ENCODE measurements around the gene POU2AF2.

DNA sequence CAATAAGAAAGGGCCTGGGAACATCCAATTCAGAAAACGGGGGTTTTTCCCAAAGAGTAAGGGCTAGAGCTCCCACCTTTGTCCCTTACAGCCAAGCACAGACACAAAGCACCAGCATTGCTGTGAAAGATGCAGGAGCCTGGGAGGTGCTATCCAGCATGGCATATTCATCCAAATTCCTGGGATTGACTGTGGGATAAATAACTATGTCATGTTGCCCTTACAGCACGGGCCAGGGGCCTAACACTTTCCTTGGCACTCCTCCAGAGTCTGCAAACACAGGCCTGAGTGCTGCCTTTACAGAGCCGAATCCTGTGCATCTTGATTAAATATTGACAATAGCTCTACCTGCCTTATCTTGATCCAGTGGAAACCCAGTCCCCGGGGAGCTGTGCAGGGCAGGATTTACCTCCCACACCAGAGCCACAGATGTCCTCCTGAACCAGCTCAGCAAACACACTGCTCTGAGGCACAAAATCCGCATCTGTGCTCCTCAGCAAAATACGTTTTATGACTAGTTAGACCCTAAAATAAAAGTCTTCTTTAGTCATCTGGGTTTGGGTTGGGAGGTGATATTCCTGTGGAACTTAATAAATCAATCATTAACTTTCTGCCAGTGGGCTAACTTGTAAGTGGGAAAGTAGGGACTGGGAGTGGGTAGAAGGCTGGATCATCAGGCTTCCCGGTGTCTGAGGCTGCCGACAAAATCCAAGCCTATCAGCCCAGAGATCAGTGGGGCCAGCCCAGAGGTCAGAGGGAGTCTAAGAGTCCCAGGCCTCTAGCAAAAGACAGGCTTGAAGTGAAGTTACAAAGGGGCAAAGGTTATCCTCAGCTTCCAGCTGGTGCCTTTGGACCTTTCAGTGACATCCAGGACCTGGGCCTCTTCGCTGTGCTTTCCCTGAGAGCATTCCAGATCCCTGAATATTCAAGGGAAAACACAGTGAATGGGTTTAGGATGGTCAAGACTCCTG lies 89.3 kb downstream of the POU2AF2 start:
- TF ChIP-seq, protein P1, sequence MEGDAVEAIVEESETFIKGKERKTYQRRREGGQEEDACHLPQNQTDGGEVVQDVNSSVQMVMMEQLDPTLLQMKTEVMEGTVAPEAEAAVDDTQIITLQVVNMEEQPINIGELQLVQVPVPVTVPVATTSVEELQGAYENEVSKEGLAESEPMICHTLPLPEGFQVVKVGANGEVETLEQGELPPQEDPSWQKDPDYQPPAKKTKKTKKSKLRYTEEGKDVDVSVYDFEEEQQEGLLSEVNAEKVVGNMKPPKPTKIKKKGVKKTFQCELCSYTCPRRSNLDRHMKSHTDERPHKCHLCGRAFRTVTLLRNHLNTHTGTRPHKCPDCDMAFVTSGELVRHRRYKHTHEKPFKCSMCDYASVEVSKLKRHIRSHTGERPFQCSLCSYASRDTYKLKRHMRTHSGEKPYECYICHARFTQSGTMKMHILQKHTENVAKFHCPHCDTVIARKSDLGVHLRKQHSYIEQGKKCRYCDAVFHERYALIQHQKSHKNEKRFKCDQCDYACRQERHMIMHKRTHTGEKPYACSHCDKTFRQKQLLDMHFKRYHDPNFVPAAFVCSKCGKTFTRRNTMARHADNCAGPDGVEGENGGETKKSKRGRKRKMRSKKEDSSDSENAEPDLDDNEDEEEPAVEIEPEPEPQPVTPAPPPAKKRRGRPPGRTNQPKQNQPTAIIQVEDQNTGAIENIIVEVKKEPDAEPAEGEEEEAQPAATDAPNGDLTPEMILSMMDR (IDR thresholded peaks at IDR 0.05; ENCODE audit: low read depth, low read length, missing input control), result no peak
- TF ChIP-seq JUND (IDR thresholded peaks at IDR 0.05), result peak; percentile 31 to 62
- peak; percentile 56 to 63 for TF ChIP-seq RAD21 (IDR thresholded peaks at IDR 0.05)
- peak in 1 of 2 donors; percentile 48 for TF ChIP-seq GABPA (IDR thresholded peaks at IDR 0.05 in 1 of 2, conservative IDR thresholded peaks at IDR 0.05 in 1 of 2)
- TF ChIP-seq, protein P2, sequence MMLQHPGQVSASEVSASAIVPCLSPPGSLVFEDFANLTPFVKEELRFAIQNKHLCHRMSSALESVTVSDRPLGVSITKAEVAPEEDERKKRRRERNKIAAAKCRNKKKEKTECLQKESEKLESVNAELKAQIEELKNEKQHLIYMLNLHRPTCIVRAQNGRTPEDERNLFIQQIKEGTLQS (IDR thresholded peaks at IDR 0.05), result no peak
- TF ChIP-seq FOXA1 (IDR thresholded peaks at IDR 0.05), result peak; percentile 95
- TF ChIP-seq, protein P3, sequence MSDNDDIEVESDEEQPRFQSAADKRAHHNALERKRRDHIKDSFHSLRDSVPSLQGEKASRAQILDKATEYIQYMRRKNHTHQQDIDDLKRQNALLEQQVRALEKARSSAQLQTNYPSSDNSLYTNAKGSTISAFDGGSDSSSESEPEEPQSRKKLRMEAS (IDR thresholded peaks at IDR 0.05), result peak; percentile 97
- peak in 1 of 2 donors; percentile 70 for TF ChIP-seq EGR1 (IDR thresholded peaks at IDR 0.05; ENCODE audit: low read depth in 2 of 2)
- TF ChIP-seq, protein P4, sequence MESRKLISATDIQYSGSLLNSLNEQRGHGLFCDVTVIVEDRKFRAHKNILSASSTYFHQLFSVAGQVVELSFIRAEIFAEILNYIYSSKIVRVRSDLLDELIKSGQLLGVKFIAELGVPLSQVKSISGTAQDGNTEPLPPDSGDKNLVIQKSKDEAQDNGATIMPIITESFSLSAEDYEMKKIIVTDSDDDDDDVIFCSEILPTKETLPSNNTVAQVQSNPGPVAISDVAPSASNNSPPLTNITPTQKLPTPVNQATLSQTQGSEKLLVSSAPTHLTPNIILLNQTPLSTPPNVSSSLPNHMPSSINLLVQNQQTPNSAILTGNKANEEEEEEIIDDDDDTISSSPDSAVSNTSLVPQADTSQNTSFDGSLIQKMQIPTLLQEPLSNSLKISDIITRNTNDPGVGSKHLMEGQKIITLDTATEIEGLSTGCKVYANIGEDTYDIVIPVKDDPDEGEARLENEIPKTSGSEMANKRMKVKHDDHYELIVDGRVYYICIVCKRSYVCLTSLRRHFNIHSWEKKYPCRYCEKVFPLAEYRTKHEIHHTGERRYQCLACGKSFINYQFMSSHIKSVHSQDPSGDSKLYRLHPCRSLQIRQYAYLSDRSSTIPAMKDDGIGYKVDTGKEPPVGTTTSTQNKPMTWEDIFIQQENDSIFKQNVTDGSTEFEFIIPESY (IDR thresholded peaks at IDR 0.05), result peak; percentile 76
- TF ChIP-seq TAF1 (conservative IDR thresholded peaks at IDR 0.05), result peak; percentile 34
- peak; percentile 80 for TF ChIP-seq YY1 (IDR thresholded peaks at IDR 0.05)
- TF ChIP-seq, protein P5, sequence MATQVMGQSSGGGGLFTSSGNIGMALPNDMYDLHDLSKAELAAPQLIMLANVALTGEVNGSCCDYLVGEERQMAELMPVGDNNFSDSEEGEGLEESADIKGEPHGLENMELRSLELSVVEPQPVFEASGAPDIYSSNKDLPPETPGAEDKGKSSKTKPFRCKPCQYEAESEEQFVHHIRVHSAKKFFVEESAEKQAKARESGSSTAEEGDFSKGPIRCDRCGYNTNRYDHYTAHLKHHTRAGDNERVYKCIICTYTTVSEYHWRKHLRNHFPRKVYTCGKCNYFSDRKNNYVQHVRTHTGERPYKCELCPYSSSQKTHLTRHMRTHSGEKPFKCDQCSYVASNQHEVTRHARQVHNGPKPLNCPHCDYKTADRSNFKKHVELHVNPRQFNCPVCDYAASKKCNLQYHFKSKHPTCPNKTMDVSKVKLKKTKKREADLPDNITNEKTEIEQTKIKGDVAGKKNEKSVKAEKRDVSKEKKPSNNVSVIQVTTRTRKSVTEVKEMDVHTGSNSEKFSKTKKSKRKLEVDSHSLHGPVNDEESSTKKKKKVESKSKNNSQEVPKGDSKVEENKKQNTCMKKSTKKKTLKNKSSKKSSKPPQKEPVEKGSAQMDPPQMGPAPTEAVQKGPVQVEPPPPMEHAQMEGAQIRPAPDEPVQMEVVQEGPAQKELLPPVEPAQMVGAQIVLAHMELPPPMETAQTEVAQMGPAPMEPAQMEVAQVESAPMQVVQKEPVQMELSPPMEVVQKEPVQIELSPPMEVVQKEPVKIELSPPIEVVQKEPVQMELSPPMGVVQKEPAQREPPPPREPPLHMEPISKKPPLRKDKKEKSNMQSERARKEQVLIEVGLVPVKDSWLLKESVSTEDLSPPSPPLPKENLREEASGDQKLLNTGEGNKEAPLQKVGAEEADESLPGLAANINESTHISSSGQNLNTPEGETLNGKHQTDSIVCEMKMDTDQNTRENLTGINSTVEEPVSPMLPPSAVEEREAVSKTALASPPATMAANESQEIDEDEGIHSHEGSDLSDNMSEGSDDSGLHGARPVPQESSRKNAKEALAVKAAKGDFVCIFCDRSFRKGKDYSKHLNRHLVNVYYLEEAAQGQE (IDR thresholded peaks at IDR 0.05), result peak; percentile 53
- TF ChIP-seq RXRA (IDR thresholded peaks at IDR 0.05), result peak; percentile 64 to 90
